Measurements from ENCODE around the gene HCAR3.
"Not testable (repeated sequence)": the region's sequence is repeated elsewhere in the genome, so short reads cannot be mapped to it uniquely, and the experiment has no call there.

DNA sequence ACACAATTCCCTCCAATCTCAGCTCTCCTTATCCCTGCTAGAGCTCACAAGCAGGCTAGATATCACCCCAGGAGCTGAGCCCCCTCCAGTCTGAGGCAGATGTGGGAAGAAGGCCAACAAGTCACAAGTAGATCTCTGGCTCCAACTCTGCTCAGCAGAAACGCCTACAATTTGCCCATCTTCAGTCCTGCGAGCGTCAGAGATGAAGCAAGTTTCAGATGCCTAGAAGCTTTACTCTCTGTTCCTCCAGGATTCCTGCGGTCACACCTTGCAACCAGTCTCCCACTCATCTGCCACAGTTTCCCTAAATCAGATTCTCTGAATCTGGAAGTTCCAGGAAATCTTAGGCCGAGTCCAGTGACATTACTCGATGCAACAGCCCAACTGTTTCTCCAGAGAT is 1.4 kb downstream of the HCAR3 start:
- TF ChIP-seq, protein P1, sequence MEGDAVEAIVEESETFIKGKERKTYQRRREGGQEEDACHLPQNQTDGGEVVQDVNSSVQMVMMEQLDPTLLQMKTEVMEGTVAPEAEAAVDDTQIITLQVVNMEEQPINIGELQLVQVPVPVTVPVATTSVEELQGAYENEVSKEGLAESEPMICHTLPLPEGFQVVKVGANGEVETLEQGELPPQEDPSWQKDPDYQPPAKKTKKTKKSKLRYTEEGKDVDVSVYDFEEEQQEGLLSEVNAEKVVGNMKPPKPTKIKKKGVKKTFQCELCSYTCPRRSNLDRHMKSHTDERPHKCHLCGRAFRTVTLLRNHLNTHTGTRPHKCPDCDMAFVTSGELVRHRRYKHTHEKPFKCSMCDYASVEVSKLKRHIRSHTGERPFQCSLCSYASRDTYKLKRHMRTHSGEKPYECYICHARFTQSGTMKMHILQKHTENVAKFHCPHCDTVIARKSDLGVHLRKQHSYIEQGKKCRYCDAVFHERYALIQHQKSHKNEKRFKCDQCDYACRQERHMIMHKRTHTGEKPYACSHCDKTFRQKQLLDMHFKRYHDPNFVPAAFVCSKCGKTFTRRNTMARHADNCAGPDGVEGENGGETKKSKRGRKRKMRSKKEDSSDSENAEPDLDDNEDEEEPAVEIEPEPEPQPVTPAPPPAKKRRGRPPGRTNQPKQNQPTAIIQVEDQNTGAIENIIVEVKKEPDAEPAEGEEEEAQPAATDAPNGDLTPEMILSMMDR (IDR thresholded peaks at IDR 0.05; ENCODE audit: low read depth, low read length, poor library complexity, severe bottlenecking), result not testable (repeated sequence)
- not testable (repeated sequence) for TF ChIP-seq EZH2phosphoT487 (IDR thresholded peaks at IDR 0.05; ENCODE audit: borderline replicate concordance, low read length)

Measured in DOHH2 (cell line).